GM21447 (cell line): ENCODE measurements around the gene LINC01488.

ENCODE experiments used
- ATAC-seq: cut with Tn5 transposase; IDR thresholded peaks from one replicate; pipeline ENCODE4 v1.9.1; 2021; ENCODE audit not compliant: unreplicated experiment

Gene LINC01488

DNA sequence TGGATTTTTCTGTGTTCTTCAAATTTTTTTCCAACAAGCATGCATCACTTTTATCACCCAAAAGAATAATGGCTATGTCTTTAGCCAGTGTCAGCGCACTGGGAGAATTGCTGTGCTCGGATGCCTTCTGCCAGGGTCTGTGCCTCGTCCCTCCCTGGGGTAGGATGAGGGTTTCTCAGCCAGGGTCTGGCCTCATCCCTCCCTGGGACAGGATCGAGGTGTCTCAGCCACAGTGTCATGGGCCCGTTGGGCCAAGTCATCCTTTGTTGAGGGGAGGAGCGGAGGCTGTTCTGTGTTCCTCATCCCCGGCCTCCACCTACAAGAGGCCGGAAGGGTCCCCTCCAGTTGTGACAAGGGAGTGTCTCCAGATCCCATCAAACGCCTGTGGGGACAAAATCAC lies 22.7 kb downstream of the LINC01488 start:
- ATAC-seq: no peak

- no peak for ATAC-seq
These were observed 23.3 kb downstream of the LINC01488 start for GRCh38 chr11:69504576-69505335.

DNA sequence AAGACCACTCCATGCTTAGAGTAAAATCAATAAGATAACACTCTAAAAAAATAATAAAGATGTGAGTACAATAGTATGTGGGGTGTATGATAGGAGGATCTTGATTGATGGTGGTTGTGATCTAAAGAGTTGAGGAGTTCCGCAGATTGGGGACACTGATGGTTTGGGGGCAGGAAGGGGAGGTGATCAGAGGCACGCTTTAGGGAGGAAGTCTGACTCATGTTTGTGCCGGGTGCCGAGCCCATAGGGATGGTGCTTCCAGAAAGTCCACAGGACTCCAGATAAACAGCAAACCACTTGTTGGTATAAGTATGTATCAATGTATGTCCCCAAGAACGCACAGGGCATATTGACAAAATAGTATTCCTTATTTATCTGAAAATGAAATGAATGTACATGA lies 27.5 kb downstream of the LINC01488 start:
- ATAC-seq: no peak

GRCh38 chr11:69509381-69509780 lies 27.9 kb downstream of the LINC01488 start:
- no peak for ATAC-seq

GRCh38 chr11:69509846-69510390 lies 28.5 kb downstream of the LINC01488 start:
- ATAC-seq: no peak

- no peak for ATAC-seq
These were observed 29.3 kb downstream of the LINC01488 start for GRCh38 chr11:69510471-69511357.

DNA sequence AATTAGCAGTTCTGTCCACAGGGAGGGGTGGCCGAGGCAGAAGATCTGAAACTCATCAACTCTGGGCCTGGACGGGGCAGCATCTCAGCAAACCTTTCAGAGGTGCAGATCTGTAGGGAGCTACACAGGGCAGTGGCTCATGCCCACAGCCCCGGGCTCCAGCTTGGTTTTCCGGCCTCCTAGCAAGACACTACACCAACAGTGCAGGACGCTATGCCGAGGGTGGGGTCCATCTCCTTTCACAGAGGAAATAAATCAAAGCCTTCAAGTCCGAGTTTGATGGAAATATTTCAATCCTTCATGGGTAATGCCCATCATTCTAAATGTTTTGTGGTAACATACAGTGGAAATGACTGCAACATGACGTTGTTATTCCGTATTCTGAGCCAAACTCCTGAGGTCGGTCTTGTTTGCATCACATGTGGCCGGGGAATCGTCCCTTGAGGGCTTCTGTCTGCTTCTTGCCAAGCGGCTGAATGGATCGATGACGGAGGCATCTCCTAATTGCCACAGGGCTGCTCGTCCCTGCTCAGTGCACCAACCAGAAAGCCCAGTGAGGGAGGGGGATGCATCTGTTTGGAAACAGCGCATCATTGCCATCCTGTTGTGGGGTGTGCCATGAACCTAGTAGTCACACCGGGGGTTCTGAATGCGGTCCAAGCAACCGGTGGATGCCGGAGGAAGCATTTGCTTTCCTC lies 30.0 kb downstream of the LINC01488 start:
- ATAC-seq: no peak

DNA sequence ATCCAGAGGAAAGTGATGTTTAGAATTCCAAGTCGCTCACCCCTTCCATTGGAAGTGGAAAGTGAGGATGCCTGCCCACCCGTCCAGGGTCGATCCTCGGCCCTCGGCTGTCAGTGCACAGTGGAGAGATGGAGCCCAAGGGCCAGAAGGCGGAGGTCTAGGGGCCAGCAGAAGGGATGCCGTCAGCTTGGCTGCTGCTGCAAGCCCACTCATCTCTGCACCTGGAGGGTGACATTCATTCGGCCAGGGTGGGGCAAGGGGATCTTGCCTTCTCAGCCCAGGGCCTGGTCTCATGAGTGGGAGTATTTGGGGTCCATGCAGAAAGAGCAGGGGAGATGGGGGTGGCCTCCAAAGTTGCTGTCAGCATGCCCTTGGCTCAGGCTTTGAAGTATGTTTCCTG lies 30.7 kb downstream of the LINC01488 start:
- no peak for ATAC-seq

GRCh38 chr11:69512790-69513189 lies 31.3 kb downstream of the LINC01488 start:
- no peak for ATAC-seq

DNA sequence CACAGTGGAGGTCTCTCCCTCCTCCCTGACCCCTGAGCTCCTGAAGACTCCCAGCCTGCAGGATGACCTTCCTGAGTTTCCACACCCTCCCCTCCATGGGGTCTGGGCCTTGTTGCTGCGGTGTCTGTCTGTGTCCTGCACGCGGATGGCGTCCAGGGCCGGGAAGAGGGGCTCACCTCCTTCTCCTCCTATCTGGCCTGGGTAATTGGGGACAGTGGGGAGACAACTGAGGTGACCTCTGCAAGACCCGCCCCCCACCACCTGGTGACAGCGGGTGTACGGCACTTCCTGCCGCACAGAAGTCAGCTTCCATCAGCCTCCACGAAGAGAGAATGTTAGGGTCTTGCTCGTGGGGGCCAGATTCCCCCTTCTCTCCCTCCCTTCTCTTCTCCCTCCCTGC lies 31.7 kb downstream of the LINC01488 start:
- ATAC-seq: no peak

DNA sequence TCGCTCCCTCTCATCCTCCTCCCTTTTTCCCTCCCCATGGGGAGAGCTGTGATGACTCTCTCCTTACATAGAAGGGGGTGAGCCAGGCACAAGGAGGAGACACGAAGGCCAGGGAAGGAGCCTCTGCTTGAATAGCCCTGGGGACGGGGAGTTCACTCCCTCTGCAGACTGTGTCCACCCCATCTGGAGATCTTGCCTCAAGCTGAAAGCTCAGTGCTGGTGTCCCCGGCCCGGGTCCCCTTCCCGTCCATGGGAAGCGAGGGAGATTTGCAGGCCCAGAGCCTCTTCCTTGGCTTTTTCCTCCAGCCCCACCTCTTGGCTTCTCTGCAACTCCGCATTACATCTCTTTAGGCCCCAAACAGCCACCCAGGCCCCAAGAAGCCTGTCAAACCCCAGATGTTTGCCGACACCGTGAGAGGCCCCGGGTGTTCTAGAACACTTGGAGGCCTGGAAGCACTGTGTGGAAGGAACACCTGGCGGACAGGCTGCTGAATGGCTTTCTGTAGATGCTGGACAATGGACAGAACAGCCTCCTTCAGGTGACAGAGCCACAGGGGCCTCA lies 32.3 kb downstream of the LINC01488 start:
- no peak for ATAC-seq

GRCh38 chr11:69514771-69515170 lies 33.3 kb downstream of the LINC01488 start:
- no peak for ATAC-seq

GRCh38 chr11:69515271-69516245 lies 34.1 kb downstream of the LINC01488 start:
- ATAC-seq: no peak

DNA sequence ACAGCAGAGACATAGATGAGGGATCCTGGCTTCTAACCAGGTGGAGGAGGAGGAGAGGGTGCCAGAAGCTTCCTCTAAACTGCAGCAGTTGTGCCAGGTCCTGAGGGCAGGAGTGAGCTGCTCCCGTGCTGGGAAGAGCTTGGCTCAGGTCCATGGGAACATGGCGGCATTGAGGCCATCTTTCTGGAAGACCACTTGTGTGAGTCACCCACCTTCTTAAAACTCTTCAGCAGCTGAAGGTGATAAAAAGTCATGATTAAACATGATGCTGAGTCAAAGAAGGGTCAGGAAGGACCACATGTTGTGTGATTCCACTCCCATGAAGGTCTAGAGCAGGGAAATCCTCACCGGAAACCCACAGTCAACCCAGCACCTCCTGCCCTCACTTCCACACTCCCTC lies 35.1 kb downstream of the LINC01488 start:
- no peak for ATAC-seq

DNA sequence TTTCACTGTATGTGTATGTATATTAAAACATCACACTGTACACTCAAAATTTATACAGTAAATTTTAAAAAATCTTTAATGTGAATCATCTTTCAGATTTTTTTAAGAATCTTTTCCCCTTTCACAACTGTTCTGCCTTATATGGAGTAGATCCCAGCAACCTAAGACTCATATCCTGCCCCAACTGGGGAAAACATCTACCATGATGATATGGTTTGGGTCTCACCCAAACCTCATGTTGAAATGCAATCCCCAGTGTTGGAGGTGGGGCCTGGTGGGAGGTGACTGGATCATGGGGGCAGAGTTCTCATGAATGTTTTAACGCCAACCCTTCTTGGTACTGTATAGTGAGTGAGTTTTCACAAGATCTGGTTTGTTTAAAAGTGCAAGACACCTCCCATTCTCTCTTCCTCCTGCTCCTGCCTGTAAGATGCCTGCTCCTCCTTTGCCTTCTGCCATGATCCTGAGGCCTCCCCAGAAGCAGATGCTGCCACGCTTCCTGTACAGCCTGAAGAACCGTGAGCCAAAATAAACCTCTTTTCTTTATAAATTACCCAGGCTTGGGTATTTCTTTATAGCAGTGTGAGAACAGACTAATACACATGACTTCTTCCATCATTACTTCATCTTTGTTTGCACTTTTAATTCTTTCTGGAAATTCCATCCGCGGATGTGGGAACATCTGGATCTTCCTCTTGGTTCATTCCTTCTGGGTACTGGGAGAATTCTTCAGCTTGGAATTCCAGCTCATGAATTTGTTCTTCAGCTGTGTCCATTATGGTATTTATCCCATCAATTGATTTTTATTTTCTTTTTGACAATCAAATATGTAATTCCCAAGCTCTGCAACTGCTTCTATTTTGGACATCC lies 36.9 kb downstream of the LINC01488 start:
- ATAC-seq: no peak

- ATAC-seq: no peak
These were observed 38.9 kb downstream of the LINC01488 start for GRCh38 chr11:69520186-69520916.

- no peak for ATAC-seq
These were observed 40.0 kb downstream of the LINC01488 start for GRCh38 chr11:69521457-69521856.

DNA sequence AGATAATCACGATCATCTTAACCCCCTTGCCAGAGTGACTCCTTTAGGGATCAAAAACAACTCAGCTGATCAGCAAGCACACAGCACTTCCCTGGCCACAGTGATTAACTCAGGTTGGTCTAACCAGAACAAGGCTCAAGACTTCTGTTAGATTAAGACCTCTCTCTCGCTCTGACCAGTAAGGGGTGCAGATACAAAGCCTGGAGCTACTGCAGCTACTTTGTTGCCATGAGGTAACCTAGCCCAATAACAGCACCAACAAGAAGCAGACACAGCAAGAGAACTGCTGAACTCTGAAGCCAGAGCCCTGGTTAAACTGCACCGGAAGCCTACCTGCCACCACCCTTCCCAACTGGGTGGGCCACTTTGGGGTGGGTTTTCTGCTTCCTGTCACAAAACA lies 42.0 kb downstream of the LINC01488 start:
- ATAC-seq: no peak
